Panc1 (cell line): ENCODE measurements around the gene PDZD8.

Experiments
- CTCF ChIP-seq: fragments of 450-650 bp; IDR thresholded peaks from 2 replicates; pipeline ENCODE4 v1.5.1; 2017; ENCODE audit warnings: mild to moderate bottlenecking
- POLR2AphosphoS5 ChIP-seq: IDR thresholded peaks from 2 replicates; pipeline ENCODE4 v1.6.1; 2012; ENCODE audit warnings: mild to moderate bottlenecking, low read depth, low read length, moderate library complexity
- REST ChIP-seq, 2 experiments: IDR thresholded peaks; 2 replicates each; pipeline ENCODE4 v1.6.1; 2011 to 2012; ENCODE audit warnings: low read depth in 2 of 2, control low read depth in 1 of 2, low read length in 1 of 2, mild to moderate bottlenecking in 1 of 2, moderate library complexity in 1 of 2; ENCODE audit not compliant: insufficient read depth in 1 of 2
- SIN3A ChIP-seq: IDR thresholded peaks from 2 replicates; pipeline ENCODE4 v1.6.1; 2012; ENCODE audit warnings: low read depth, mild to moderate bottlenecking, low read length, moderate library complexity, borderline replicate concordance; ENCODE audit not compliant: insufficient read depth
- TCF7L2 ChIP-seq: IDR thresholded peaks from 2 replicates; pipeline ENCODE4 v1.6.1; 2011; ENCODE audit warnings: mild to moderate bottlenecking, low read depth, low read length, inconsistent platforms

GRCh38 chr10:117374506-117375359, 507 bp downstream of the PDZD8 start:
- TF ChIP-seq REST (IDR thresholded peaks at IDR 0.05; ENCODE audit: insufficient read depth in 1 of 2, low read depth in 2 of 2, low read length in 1 of 2) (0 out of 4 replicates have a peak, but pooled peaks of 1 of the 2 experiments have one; percentile 11), CTCF (no peak), SIN3A (no peak), POLR2AphosphoS5 (no peak), TCF7L2 (no peak)
